ENCODE measurements around the gene PRKCA.
A peak's percentile ranks its signal among the peaks of the same experiment; 100 is the strongest.

GRCh38 chr17:66338937-66339336 lies 36.5 kb downstream of the PRKCA start:
- TF ChIP-seq GATA2 (CRISPR knock-in tag; IDR thresholded peaks at IDR 0.05) (no peak), ZKSCAN8 (CRISPR knock-in tag; IDR thresholded peaks at IDR 0.05) (no peak), MEIS2 (IDR thresholded peaks at IDR 0.05; ENCODE audit: partially characterized antibody) (peak; percentile 42), TEAD4 (IDR thresholded peaks at IDR 0.05; ENCODE audit: low read length) (no peak), TEAD4 (CRISPR knock-in tag; IDR thresholded peaks at IDR 0.05; ENCODE audit: borderline replicate concordance) (no peak)

Measured in K562 (cell line).